EL (cell line): ENCODE results near the gene AHSG.

ENCODE experiments used
- DNase-seq: peaks from one replicate; pipeline ENCODE4 v3.0.0-alpha.2; 2016

The AHSG gene

DNA sequence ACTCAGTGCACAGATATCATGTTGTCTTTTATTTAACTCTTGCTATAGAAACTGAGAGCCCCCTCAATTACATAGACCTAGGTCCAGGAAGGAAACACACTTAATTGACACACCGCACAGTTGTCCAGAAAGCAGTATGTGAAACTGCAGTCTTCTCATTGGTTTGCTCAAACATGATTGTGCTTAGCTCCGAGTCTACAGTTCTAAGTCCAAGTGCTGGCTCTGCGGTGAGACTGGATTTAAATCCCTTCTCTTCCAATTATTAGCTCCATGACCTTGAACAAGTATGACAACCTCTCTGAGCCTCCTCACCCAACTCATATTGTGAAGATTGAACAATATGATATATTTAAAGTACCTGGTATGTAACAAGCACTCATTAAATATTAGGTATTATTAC, 19.0 kb upstream of the AHSG start:
- DNase-seq, result no peak

- no peak for DNase-seq
These were observed 18.2 kb upstream of the AHSG start for GRCh38 chr3:186594591-186595113.

DNA sequence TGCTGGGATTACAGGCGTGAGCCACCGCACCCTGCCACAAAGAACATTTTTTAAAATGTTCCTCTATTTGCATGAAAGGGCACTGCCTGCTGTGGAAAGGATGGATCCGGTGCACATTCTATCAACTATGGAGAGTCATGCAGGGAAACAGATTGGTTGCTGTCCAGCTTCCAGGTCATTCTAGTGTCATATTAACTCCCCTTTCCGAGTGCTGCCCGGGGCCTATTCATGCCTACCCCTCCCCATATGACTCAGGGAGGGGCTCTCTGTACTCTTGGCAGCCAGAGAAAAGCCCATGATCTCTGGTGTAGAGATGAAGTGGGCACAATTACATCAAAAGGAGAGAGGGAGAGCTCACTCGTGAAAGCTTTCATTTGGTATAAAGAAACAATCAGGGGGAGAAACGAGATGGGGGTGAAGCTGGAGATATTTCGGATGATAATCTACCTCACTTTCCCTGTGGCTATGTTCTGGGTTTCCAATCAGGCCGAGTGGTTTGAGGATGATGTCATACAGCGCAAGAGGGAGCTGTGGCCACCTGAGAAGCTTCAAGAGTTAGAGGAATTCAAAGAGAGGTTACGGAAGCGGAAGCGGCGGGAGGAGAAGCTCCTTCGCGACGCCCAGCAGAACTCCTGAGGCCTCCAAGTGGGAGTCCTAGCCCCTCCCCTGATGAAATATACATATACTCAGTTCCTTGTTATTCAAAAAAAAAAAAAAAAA, 16.1 kb upstream of the AHSG start:
- DNase-seq, result peak; percentile 6

- peak; percentile 40 for DNase-seq
These were observed 14.6 kb upstream of the AHSG start for GRCh38 chr3:186598108-186598784.

DNA sequence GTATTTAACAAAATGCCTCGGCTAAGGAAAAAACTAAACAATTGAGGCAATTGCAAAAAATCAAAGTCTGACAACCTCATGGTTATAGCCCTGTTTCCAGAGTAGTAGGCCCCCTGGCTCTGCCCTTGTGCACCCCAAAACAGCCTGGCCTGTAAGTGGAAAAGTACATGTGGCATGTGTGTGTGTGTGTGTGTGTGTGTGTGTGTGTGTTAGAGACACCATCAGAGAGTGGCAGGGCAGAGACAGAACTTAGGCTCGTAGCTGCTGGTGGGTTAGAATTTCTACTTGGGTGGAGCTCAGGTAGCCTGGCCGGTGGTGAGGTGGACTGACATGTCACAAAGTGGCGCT, 14.1 kb upstream of the AHSG start:
- no peak for DNase-seq

DNA sequence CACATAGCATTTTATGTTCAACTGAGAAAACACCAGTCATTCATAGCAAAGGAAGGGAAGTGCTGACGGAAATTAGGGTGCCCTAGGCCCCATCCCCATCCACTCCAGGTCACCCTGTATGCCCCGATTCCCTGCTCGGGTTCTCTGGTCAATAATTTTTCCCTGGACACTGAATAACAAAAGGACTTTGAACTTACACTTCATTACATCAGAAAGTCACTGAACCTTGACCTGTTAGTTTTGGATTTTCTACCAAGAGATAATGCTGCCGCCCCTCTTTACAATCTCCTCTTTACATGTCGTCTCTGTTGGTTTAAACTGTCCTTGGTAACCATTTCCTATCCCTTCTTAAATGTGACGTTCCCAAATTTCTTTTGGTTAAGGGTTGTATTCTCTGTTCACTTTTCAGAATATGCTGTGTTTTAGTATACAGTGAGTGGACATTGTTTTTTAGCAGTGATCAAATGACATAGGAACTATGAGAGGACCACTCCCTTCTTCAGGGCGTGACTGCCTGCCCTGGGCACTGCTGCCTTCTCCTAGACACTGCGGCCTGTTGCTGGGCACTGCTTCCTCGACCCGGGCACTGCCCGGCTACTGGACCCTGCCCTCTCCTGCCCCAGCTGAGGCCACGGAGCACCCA, 13.6 kb upstream of the AHSG start:
- DNase-seq, result no peak

DNA sequence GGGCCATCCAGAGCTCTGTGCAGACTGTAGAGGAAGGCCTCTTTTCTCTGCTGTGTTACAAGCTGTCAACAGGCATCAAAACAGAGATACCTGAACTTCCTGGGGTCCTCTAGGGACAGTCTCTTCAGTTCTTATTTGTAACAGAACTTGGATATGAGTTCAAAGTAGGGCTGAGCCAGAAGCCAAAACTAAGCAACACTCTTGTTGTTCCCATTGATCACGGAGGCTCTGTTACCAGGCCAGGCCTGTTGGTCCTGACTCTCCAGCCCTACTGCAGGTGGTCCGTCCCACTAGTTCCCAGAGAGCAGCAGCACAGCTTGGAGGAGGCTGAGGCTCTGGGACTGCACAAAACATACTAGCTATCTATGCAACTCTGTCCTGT, 13.1 kb upstream of the AHSG start:
- no peak for DNase-seq

DNA sequence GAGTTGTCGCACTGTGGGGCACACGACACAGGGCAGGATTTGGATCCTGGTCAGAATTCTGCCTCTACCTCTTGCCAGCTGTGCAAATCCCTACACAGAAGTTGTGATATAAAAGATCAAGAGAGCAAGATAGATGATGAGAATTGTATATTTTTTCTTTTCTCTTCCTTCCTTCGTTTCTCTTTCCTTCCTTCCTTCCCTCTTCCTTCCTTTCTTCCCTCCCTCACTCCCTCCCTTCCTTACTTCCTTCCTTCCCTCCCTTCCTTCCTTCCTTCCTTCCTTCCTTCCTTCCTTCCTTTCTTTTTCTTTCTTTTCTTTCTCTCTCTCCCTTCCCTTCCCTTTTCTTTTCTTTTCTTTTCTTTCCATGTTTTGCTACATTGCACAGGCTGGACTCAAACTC, 12.0 kb upstream of the AHSG start:
- no peak for DNase-seq

- no peak for DNase-seq
These were observed 9.7 kb upstream of the AHSG start for GRCh38 chr3:186603159-186603558.

DNA sequence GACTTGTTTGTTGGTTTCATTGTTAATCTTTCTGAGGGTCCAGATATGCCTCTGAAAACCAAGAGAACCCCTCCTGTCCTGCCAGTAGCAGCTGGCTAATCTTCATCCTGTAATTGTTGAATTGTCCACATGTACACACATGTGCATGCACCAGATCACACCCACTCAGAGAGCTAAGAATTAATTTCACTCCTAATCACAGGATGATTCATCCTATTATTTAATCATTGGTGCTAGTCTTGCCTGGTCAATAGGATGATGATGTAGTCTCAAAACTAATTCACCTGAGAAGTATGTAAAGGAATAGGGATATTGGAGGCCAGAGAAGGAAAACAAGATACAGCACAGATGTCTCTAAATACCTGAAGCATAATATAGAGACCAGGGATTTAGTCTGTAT, 7.8 kb upstream of the AHSG start:
- no peak for DNase-seq

DNA sequence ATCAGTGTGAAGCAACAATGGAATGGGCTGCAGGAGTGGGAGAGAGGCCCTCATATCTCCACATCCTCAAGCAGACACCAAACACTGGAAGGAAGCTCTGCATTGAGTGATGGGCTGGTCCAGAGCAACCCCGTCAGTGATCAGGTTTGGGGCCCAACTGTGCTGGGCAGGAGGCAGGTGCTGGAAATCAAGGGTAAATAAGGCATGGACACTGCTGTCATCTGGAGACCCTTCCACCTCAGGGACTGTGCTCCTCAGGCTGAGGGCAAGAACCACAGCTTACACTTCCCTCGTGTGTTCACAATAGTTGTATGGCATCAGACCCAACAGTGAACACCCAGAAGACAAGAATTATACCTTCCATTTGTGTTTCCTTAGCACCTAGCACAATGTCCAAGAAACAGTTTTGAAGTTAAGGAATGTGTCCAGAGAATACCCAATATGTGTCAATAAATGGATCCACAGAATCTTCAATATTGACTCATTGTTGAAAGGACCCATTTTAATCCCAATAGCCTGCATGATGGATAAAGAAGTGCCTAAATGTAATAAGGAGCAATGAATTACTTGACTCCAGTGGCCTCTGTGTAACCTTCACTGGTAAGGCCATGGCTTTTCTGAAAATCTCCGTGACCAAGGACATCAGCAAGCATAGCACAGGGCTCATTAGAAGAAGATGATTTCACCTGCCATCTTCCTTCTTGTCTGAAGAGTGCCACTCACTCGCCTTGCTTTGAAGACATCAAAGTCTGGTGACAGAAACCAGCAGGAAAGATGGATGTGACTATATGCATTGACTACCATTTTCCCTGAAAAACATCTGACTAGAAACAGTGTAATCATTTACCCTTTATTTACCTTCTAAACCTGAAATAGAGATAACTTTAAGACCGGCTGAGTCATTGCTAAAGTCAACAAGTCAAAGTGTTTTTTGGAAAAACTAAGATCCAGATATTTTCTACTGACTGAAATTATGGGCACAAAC, 7.0 kb upstream of the AHSG start:
- DNase-seq, result no peak

DNA sequence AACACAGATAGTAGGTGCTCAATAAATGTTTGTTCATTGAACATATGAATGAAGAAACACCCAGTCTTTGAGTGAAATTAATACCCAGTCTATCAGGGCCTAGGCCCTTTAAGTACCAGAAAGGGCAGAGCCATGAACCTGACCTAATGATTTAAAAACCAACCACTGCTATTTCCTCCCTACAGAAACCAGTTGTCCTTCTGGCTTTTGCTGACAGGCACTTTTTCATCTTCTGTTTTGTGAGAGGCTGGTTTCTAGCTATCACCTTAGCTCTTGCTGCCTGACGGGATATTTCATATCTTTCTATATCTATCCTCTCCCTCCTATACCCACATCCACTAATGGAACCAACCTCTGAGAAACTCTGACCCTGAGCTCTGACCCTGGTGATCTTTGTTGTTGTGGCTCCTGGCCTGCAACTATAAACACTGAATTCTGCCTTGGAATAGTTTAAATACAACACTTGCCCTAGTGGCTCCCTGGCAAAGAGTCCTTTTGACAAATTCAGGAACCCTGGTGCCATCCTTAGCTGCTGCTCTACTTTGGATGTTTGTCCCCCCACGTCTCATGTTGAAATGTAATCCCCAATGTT, 4.1 kb upstream of the AHSG start:
- DNase-seq, result no peak

DNA sequence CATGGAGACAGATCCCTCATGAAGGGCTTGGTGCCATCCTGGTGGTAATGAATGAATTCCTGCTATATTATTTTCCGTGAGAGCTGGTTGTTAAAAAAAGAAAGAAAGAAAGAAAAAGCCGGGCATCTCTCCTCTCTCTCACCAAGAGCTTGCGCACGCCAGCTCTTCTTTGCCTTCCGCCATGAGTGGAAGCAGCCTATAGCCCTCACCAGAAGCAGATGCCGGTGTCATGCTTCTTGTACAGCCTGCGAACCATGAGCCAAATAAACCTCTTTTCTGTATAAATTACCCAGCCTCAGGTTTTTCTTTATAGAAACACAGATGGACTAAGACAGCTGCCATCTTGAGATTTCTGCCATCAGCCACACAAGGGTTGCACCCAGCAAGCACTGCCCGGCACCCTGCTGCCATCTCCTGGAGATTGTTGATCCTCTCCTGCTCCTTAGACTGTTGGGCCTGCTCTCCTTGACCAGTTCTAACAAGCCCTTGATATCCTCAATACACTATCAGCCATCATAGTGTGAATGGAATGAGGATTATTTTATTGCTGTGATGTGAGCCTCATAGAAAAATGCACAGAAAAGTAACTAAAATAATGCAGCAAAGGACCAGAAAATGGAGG, 3.5 kb upstream of the AHSG start:
- DNase-seq, result peak; percentile 24

DNA sequence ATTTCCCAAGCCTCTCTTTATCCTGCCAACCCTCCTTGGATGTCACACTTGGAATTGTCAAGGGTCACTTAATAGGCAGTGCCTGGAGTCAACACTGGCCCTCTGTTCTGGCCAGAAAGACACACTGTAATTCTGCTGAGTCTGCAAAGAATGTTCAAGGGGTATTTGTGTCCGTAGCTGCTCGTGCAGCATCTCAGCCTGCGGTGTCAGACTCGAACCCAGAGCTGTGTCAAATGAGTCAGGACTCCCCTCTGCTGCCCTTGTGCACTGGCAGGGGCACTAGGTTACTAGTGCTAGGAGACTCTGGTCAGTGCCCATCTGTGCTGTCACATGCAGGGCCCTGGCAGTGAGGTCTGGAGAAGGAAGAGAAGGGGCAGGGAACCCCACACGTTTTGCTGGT, 795 bp upstream of the AHSG start:
- DNase-seq, result no peak

- no peak for DNase-seq
These were observed 891 bp downstream of the AHSG start for GRCh38 chr3:186613637-186614265.

- DNase-seq, result no peak
These were observed 1.4 kb downstream of the AHSG start for GRCh38 chr3:186614266-186614596.

GRCh38 chr3:186614597-186615483, 2.0 kb downstream of the AHSG start:
- peak; percentile 69 for DNase-seq

DNA sequence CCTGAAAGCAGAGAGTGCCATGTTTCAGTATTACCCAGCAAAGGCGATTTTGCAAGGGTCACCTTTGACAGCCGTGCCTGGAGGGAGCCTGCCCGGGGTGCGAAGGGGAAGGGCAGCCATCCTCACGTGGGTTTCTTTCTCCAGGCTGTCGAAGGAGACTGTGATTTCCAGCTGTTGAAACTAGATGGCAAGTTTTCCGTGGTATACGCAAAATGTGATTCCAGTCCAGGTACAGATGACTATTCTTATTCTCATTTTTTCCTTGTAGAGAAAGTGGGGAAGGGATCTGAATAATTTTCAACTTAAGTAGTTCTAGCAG, 3.4 kb downstream of the AHSG start:
- DNase-seq, result no peak

DNA sequence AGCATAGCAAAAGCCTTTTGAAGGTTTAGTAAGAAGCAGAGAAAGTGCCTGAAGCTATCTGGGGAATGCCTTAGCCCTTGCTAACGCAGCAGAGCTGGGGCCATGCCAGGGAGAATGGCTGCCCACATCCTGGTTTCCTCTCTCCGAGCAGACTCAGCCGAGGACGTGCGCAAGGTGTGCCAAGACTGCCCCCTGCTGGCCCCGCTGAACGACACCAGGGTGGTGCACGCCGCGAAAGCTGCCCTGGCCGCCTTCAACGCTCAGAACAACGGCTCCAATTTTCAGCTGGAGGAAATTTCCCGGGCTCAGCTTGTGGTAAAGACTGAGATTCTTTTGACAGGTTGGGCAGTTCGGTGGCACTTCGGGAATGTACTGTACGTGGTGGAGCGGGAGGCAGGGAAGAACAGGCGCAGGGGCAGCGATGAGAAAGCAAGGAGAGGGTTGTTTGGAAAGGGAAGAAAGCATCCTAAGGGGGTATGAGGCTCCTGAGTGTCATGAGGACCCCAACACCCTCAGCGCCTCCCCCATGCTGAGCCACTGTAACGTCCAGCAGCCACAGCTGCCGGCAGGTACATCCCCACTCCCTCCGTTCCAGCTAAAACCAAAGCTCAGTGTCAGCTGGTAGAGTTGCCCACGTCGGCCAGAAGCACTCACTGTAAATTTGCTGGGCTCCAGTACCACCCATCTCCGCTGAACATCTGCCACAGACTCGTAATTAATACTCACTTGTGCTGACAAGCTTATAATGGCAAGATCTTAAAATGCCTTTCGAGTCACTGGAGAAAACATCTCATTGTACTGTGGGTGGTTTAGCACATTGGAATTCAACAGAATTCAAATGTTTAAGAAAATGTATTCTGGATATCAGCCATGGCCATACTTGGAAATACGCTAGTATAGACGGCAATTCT, 4.4 kb downstream of the AHSG start:
- DNase-seq, result peak; percentile 99
